Ovary (tissue), 10 donors: ENCODE data around the gene PROKR2. TPM values are rescaled to one million over a fixed set of nuclear protein-coding genes. Genes with fewer than 3 reads are reported as not detected.

Experiments
- DNase-seq, 5 donors: peaks; one replicate each; pipeline ENCODE4 v3.0.0-alpha.2; 2019 to 2020
- H3K27ac ChIP-seq, 2 donors: fragments of 200-600 bp; one replicate each; pipeline versions ENCODE4 v1.5.1 to v1.8.0; 2019 to 2022
- H3K27me3 ChIP-seq: fragments of 200-600 bp; one replicate; pipeline ENCODE4 v1.8.0; 2022
- H3K36me3 ChIP-seq: fragments of 200-600 bp; sonication (generic); one replicate; pipeline ENCODE4 v1.5.1; 2019
- H3K4me1 ChIP-seq: one replicate; pipeline ENCODE4 v1.8.1; 2013; ENCODE audit warnings: mild to moderate bottlenecking, moderate library complexity; ENCODE audit not compliant: insufficient read depth
- H3K4me3 ChIP-seq: fragments of 200-600 bp; sonication (generic); one replicate; pipeline ENCODE4 v1.5.1; 2017
- H3K9me3 ChIP-seq, 2 donors: fragments of 200-600 bp in 1 of 2; sonication (generic) in 1 of 2; one replicate each; pipeline versions ENCODE4 v1.5.1 to v1.8.1; 2013 to 2019; ENCODE audit warnings: mild to moderate bottlenecking in 1 of 2, moderate library complexity in 1 of 2
- CTCF ChIP-seq, 3 donors: fragments of 450-650 bp in 2 of 3; fragments of 200-600 bp in 1 of 3; IDR thresholded peaks; one replicate each; pipeline versions ENCODE4 v1.5.1 to v1.8.0; 2016 to 2022; ENCODE audit warnings: antibody characterized with exemption in 3 of 3, mild to moderate bottlenecking in 1 of 3
- EP300 ChIP-seq: sonication (generic); formaldehyde crosslinking; IDR thresholded peaks from one replicate; pipeline ENCODE4 v1.6.1; 2017; ENCODE audit warnings: antibody characterized with exemption
- POLR2A ChIP-seq: fragments of 450-650 bp; IDR thresholded peaks from one replicate; pipeline ENCODE4 v1.6.1; 2017; ENCODE audit warnings: antibody characterized with exemption, mild to moderate bottlenecking, moderate library complexity
- WGBS, 3 donors: extraction: QIAGEN DNeasy Blood & Tissue Kit in 1 of 3; methylation state at CpG; one replicate each; pipeline versions ENCODE4 v1.1.5 to v1.1.7; 2013 to 2017; 5-methylcytosine and 5-hydroxymethylcytosine counted together
- intact Hi-C, 4 donors: fragments of 100-400 bp; cut with DNase I; formaldehyde crosslinking; loops; one replicate each; pipeline versions ENCODE4 v1.11.0 to v1.15.1; 2022 to 2023
- long read RNA-seq, 3 donors: library from polyadenylated mRNA in 2 of 3; unstranded in 2 of 3; transcript quantifications; one replicate each; pipeline ENCODE4 v2.0.0 and lab custom pipeline, GENCODE V29; 2021 to 2026
- polyA plus RNA-seq, 2 donors: library from polyadenylated mRNA; stranded (reverse); fragments of 200-250 nt in 1 of 2; fragments of 350-450 nt in 1 of 2; fragmentation: Illumina TruSeq in 1 of 2; extraction: RNeasy Lipid Tissue Mini Kit (QIAGEN cat#74804) in 1 of 2; gene quantifications; one replicate each; pipeline ENCODE4 v1.2.3, GENCODE V29; 2013 to 2014
- total RNA-seq, 7 donors: library from RNA; depleted of rRNA in 2 of 7; stranded (reverse); fragments of >200 nt in 2 of 7; fragmentation: NEBNext Ultra II Directional in 3 of 7; extraction: Animal tissue kit (Norgen Biotek cat#: 25700) in 3 of 7; gene quantifications; one replicate each; pipeline versions ENCODE4 v1.1.0 to v1.2.4, GENCODE V29; 2016 to 2023
- donor health status: DM: no; HTN: no; CAD: no; lungs with moderate emphysema.
- donor health status: DM: no; HTN: no; CAD: no.
- donor health status: Bipolar disorder and iron deficiency.
- donor health status: DM: yes; HTN: yes; CAD: no.
- donor health status: DM: no; HTN: no; CAD: no.
- donor health status: DM: yes; HTN: yes; CAD: no.

Gene PROKR2
- total RNA-seq = not detected
- polyA plus RNA-seq = not detected
- long read RNA-seq, donor 1 = 0 reads
- long read RNA-seq, donor 2 = 0 reads
- long read RNA-seq, donor 3 = 0 reads

- H3K4me1 ChIP-seq = no peaks in the 10 kb centered on the region
- no peak within 1 kb of the TSS for H3K27ac ChIP-seq
- no peaks in the 10 kb centered on the region for H3K36me3 ChIP-seq
- H3K9me3 ChIP-seq = no peaks in the 10 kb centered on the region
- intact Hi-C loops = no loop called here
- no peaks in the 10 kb centered on the region for H3K27me3 ChIP-seq
- no peak for TF ChIP-seq POLR2A
- no peak for DNase-seq
- no peak within 1 kb of the TSS for H3K4me3 ChIP-seq
- WGBS, 3 donors = 1 to 3% (median 2%) methylated on average over 66 to 92 of the region's 92 CpGs
Measured at GRCh38 chr20:5316188-5317158, at the start of gene PROKR2. PROKR2 (minus strand) TSS chr20:5316954; CDS start chr20:5314369, 2,585 bp downstream.

DNA sequence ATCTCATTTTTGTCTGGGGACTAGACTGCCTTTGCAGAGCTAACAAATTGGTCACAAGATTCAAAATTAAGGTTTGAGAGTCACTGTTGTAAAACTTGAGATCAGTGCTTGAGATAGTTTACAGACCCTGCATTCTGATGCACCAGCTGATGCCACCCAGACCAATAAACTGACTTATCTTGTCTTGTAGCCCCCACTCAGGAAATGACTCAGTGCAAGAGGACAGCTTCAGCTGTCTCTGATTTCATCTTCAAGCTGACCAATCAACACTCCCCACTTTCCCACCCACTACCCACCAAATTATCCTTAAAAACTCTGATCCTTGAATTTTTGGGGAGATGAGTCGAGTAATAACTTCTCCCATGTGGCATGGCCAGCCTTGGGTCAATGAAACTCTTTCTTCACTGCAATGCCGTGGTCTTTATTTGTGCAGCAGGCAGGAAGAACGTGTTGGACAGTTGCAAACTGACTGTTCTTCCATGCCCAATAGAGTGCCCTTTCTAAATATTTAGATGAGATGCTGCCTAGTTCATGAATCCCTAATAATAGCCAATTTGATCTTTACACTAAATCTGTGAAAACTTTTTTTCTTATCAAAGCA lies 48.3 kb upstream of the PROKR2 start:
- WGBS, 3 donors = 59 to 61% (median 60%) methylated on average over 3 of the region's 3 CpGs
- no peak overlapping the region for H3K27ac ChIP-seq
- H3K4me1 ChIP-seq = no peaks in the 10 kb centered on the region
- TF ChIP-seq EP300 (no peak), CTCF (IDR thresholded peaks at IDR 0.05) (no peak), POLR2A (no peak)
- H3K27me3 ChIP-seq = no peaks in the 10 kb centered on the region
- H3K36me3 ChIP-seq = no peaks in the 10 kb centered on the region
- H3K4me3 ChIP-seq = no peak overlapping the region
- no peak for DNase-seq
- H3K9me3 ChIP-seq = no peaks in the 10 kb centered on the region
- intact Hi-C loops = no loop called here

- intact Hi-C loops = no loop called here
- Histone ChIP-seq H3K4me1 (no peaks in the 10 kb centered on the region), H3K27me3 (no peaks in the 10 kb centered on the region), H3K9me3 (no peaks in the 10 kb centered on the region), H3K36me3 (no peaks in the 10 kb centered on the region), H3K4me3 (no peak overlapping the region), H3K27ac (no peak overlapping the region)
- DNase-seq = no peak
- TF ChIP-seq EP300 (no peak), CTCF (IDR thresholded peaks at IDR 0.05) (no peak), POLR2A (no peak)
- WGBS, 3 donors = 45 to 63% (median 46%) methylated on average over 4 of the region's 4 CpGs
Measured at GRCh38 chr20:5364136-5364821, 47.5 kb upstream of the PROKR2 start.

- H3K27ac ChIP-seq = no peak overlapping the region
- DNase-seq = no peak
- H3K4me3 ChIP-seq = no peak overlapping the region
- intact Hi-C loops = no loop called here
- TF ChIP-seq POLR2A (no peak), CTCF (IDR thresholded peaks at IDR 0.05) (no peak), EP300 (no peak)
- no peaks in the 10 kb centered on the region for H3K9me3 ChIP-seq
- H3K4me1 ChIP-seq = no peaks in the 10 kb centered on the region
- no peaks in the 10 kb centered on the region for H3K27me3 ChIP-seq
- WGBS, 3 donors = 26 to 30% (median 29%) methylated on average over 2 of the region's 2 CpGs
- H3K36me3 ChIP-seq = no peaks in the 10 kb centered on the region
Measured at GRCh38 chr20:5362771-5363170, 46.0 kb upstream of the PROKR2 start.
